Fibroblast of lung (primary cell): ENCODE data around the gene CPSF4L.

Source experiments
- EZH2 ChIP-seq: IDR thresholded peaks from 2 replicates; pipeline ENCODE4 v1.5.1; 2012; ENCODE audit warnings: low read length, control low read depth, mild to moderate bottlenecking; ENCODE audit errors: missing control alignments
- TF ChIP-seq, protein P1 (sequence below), 2 donors: IDR thresholded peaks in 1 of 2; conservative IDR thresholded peaks in 1 of 2; 1 replicate in 1 of 2; 2 replicates in 1 of 2; pipeline ENCODE4 v1.5.1; 2011 to 2012; ENCODE audit warnings: low read length in 2 of 2, control low read depth in 1 of 2, inconsistent platforms in 1 of 2, low read depth in 1 of 2, mild to moderate bottlenecking in 1 of 2

DNA sequence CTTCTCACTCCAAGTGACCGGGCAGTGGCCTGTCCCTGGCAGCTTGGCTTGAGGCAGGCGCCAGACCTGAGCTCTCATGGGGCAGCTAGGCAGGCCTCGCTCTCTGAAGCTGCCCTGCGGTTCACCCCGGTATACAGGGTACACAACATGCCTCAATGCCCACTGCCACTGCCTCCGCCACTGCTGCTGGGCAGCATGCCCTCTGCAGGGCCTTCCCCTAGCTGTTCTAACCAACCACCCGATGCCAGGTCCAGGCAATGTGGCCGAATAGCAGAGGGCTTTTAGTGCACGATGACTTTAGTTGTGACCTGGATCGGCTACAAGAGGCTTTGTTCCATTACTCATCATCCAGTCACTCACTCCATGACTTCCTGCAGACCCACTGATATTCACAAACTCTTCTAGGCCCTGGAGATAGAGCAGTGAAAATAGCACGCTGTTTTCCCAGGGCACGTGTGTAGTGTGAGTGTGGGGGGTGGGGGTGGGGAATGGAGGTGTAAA, 30.4 kb upstream of the CPSF4L start:
- TF ChIP-seq, protein P1, sequence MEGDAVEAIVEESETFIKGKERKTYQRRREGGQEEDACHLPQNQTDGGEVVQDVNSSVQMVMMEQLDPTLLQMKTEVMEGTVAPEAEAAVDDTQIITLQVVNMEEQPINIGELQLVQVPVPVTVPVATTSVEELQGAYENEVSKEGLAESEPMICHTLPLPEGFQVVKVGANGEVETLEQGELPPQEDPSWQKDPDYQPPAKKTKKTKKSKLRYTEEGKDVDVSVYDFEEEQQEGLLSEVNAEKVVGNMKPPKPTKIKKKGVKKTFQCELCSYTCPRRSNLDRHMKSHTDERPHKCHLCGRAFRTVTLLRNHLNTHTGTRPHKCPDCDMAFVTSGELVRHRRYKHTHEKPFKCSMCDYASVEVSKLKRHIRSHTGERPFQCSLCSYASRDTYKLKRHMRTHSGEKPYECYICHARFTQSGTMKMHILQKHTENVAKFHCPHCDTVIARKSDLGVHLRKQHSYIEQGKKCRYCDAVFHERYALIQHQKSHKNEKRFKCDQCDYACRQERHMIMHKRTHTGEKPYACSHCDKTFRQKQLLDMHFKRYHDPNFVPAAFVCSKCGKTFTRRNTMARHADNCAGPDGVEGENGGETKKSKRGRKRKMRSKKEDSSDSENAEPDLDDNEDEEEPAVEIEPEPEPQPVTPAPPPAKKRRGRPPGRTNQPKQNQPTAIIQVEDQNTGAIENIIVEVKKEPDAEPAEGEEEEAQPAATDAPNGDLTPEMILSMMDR (conservative IDR thresholded peaks at IDR 0.05 in 1 of 2, IDR thresholded peaks at IDR 0.05 in 1 of 2; ENCODE audit: low read depth in 1 of 2, low read length in 2 of 2): no peak
- TF ChIP-seq EZH2: no peak
